DND-41 (cell line): ENCODE results near the gene TMEM63B.

ENCODE experiments used
- ATAC-seq: fragments of 200-7000 bp; cut with Tn5 transposase; 3 replicates; pipeline ENCODE4 v1.9.1; 2021; ENCODE audit warnings: low read depth; ENCODE audit not compliant: insufficient read depth
- DNase-seq: peaks from one replicate; pipeline ENCODE4 v3.0.0-alpha.2; 2020
- H2AFZ ChIP-seq: 2 replicates; pipeline ENCODE4 v1.6.0; 2012; ENCODE audit warnings: low read depth, low read length
- H3K27ac ChIP-seq: 2 replicates; pipeline ENCODE4 v1.5.1; 2012; ENCODE audit warnings: low read length, inconsistent platforms
- H3K27me3 ChIP-seq: fragments of 200-600 bp; sonication (generic); 2 replicates; pipeline ENCODE4 v1.6.0; 2012; ENCODE audit warnings: low read length, mild to moderate bottlenecking, inconsistent platforms; ENCODE audit not compliant: insufficient read depth, poor library complexity
- H3K36me3 ChIP-seq: 2 replicates; pipeline ENCODE4 v1.5.1; 2012; ENCODE audit warnings: low read length, inconsistent platforms; ENCODE audit not compliant: insufficient read depth
- H3K4me1 ChIP-seq: 2 replicates; pipeline ENCODE4 v1.5.1; 2012; ENCODE audit warnings: mild to moderate bottlenecking, low read length; ENCODE audit not compliant: insufficient read depth
- H3K4me2 ChIP-seq: 2 replicates; pipeline ENCODE4 v1.6.0; 2012; ENCODE audit warnings: mild to moderate bottlenecking, moderate library complexity, low read length, inconsistent platforms; ENCODE audit not compliant: insufficient read depth
- H3K4me3 ChIP-seq, 2 experiments: fragments of 200-600 bp in 1 of 2; shearing (Covaris generic) in 1 of 2; 2 replicates each; pipeline ENCODE4 v1.5.1; 2012 to 2016; ENCODE audit warnings: inconsistent platforms in 2 of 2, low read length in 2 of 2, mild to moderate bottlenecking in 2 of 2, low read depth in 1 of 2, moderate library complexity in 1 of 2
- H3K79me2 ChIP-seq: 2 replicates; pipeline ENCODE4 v1.6.0; 2012; ENCODE audit warnings: low read length, inconsistent platforms; ENCODE audit not compliant: insufficient read depth
- H3K9ac ChIP-seq: 2 replicates; pipeline ENCODE4 v1.6.0; 2012; ENCODE audit warnings: low read depth, mild to moderate bottlenecking, inconsistent platforms, low read length, moderate library complexity
- H3K9me3 ChIP-seq: 2 replicates; pipeline ENCODE4 v1.5.1; 2012; ENCODE audit warnings: low read length, moderate library complexity, mild to moderate bottlenecking, inconsistent platforms; ENCODE audit not compliant: insufficient read depth, severe bottlenecking
- H4K20me1 ChIP-seq: 2 replicates; pipeline ENCODE4 v1.6.0; 2012; ENCODE audit warnings: low read length; ENCODE audit not compliant: insufficient read depth
- EZH2 ChIP-seq: IDR thresholded peaks from 3 replicates; pipeline ENCODE4 v1.6.1; 2012; ENCODE audit warnings: borderline replicate concordance, low read depth, mild to moderate bottlenecking, moderate library complexity, low read length, inconsistent platforms; ENCODE audit not compliant: severe bottlenecking
- TF ChIP-seq, protein P1 (sequence below): IDR thresholded peaks from 2 replicates; pipeline ENCODE4 v1.5.1; 2012; ENCODE audit warnings: borderline replicate concordance, low read length, moderate library complexity, mild to moderate bottlenecking; ENCODE audit not compliant: poor library complexity, severe bottlenecking; ENCODE audit errors: extremely low read depth

TMEM63B gene

DNA sequence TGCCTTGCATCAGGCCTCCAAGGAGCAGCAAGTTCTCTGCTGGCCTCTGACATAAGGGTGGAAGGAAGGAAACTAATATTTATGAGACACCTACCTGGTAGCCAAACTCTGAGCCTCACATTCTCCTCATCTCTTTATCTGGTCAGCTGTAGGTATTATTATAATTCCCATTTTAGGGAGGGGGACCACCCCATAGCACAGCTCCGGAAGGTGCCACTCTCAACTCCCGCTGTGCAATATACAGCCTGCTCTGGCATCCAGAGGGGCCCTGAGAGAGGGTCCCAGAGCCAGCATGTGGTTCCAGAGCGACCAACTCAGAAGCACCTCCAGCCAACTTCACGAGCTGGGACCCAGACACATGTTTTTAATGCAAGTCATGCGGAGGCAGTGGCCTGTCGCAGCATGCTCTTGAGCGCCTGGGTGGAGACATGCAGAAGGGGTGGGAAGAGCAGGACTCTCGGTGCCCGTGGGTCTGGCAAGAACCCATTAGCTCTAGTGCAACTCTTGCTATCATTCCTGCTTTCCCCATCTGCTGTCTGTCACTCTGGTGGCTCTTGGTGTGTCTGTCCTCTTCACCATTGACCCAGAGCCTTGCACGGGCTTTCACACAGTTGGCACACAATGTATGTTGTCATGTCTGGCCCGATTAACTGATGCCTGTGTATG lies 74.4 kb downstream of the TMEM63B start:
- Histone ChIP-seq H3K27ac (no peak overlapping the region), H2AFZ (no peak overlapping the region)

DNA sequence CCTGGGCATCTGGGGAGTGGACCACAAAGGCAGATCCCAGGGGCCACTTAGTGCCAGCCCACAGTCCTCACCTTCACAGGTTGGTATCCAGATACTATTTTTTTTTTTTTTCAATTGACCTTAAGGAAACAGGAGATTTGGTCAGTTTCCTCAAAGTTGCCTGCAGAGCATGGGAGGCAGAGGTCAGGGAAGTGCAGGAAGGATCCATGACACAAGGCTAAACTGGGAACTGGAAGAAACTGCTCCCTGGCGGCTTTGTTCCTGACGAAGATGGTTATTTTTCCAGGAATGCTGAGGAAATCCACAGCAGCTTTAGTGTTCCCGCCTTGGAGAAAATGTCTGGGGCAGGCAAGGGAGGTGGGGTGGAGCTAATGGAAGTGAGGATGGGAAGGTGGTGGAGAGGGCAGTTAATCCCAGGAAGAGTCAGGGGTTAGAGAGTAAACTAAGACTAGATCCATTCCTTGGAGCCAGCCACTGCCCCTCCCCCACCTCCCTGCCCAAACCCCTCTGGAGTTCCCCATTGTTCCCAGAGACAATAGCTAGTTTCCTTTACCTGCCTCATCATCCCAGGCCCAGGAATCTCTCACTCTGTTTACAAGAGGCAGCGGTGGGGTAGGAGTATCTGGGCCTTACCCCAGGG lies 75.1 kb downstream of the TMEM63B start:
- ATAC-seq (no peak), DNase-seq (no peak)
- Histone ChIP-seq H3K27me3 (peaks cover 3% of the 10 kb centered on the region), H3K9me3 (no peaks in the 10 kb centered on the region), H2AFZ (no peak overlapping the region), H3K4me3 (no peak overlapping the region), H4K20me1 (peaks cover 5% of the 10 kb centered on the region; the same call in 1 of the 2 replicates), H3K27ac (no peak overlapping the region), H3K79me2 (no peaks in the 10 kb centered on the region), H3K4me2 (no peak overlapping the region), H3K36me3 (no peaks in the 10 kb centered on the region), H3K9ac (no peak overlapping the region), H3K4me1 (no peaks in the 10 kb centered on the region)
- TF ChIP-seq, protein P1, sequence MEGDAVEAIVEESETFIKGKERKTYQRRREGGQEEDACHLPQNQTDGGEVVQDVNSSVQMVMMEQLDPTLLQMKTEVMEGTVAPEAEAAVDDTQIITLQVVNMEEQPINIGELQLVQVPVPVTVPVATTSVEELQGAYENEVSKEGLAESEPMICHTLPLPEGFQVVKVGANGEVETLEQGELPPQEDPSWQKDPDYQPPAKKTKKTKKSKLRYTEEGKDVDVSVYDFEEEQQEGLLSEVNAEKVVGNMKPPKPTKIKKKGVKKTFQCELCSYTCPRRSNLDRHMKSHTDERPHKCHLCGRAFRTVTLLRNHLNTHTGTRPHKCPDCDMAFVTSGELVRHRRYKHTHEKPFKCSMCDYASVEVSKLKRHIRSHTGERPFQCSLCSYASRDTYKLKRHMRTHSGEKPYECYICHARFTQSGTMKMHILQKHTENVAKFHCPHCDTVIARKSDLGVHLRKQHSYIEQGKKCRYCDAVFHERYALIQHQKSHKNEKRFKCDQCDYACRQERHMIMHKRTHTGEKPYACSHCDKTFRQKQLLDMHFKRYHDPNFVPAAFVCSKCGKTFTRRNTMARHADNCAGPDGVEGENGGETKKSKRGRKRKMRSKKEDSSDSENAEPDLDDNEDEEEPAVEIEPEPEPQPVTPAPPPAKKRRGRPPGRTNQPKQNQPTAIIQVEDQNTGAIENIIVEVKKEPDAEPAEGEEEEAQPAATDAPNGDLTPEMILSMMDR = no peak
- no peak for TF ChIP-seq EZH2

More for the DNA sequence above, 74.4 kb downstream of the TMEM63B start:
- Histone ChIP-seq H3K9me3 (no peaks in the 10 kb centered on the region), H3K36me3 (no peaks in the 10 kb centered on the region), H4K20me1 (peaks cover 5% of the 10 kb centered on the region; the same call in 1 of the 2 replicates), H3K4me1 (no peaks in the 10 kb centered on the region), H3K27me3 (peaks cover 3% of the 10 kb centered on the region), H3K9ac (no peak overlapping the region), H3K4me3 (no peak overlapping the region), H3K4me2 (no peak overlapping the region), H3K79me2 (no peaks in the 10 kb centered on the region)
- no peak for DNase-seq
- no peak for TF ChIP-seq EZH2
- TF ChIP-seq, protein P1 = no peak
- ATAC-seq = no peak

DNA sequence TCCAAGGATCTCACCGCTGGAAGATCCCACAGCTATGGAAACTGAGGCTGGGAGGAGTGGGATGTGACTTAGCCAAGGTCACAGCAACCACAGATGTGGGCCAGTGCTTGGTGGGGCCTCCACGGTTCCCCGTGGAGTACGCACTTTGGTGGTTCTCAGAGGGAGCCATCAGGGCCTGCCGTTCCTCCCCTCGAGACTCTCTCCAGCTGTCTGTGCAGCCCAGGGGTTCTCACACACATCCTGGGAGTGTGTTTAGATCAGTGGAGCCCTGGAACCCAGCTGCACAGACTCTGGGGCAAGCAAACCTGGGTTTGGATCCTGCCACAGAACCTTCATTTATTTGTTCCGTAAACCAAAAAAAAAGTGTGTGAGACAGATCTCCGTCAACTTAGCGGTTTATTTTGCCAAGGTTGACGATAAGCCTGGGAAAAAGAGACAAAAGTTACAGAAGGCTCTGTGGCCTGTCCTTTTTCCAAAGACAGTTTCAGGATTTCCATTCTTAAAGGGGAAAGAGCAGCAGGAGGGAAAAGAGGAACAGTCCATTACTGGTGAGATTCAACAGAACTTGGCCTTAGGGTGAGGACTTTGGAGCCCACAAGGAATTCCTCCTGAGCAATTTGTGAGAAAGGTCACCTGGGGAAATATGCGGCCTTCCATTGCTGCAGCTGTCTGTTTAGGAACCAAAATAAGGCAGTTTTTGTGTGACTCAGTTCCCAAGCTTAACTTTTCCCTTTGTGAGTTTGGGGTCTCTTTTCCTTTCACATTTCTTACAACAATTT lies 75.8 kb downstream of the TMEM63B start:
- H3K4me3 ChIP-seq = no peak overlapping the region
- H4K20me1 ChIP-seq = peaks cover 5% of the 10 kb centered on the region; the same call in 1 of the 2 replicates
- H3K9ac ChIP-seq = no peak overlapping the region
- peaks cover 3% of the 10 kb centered on the region for H3K27me3 ChIP-seq
- H3K79me2 ChIP-seq = no peaks in the 10 kb centered on the region
- no peaks in the 10 kb centered on the region for H3K36me3 ChIP-seq
- no peaks in the 10 kb centered on the region for H3K4me1 ChIP-seq
- no peak overlapping the region for H2AFZ ChIP-seq
- no peak for TF ChIP-seq EZH2
- TF ChIP-seq, protein P1 = no peak
- DNase-seq = no peak
- ATAC-seq = no peak
- H3K27ac ChIP-seq = no peak overlapping the region
- H3K4me2 ChIP-seq = no peak overlapping the region
- no peaks in the 10 kb centered on the region for H3K9me3 ChIP-seq
